SHP77 treated with DMSO at 0.1 percent for 48 hours (cell line): ENCODE results near the gene CDK19.
"Not testable (repeated sequence)": the region's sequence is repeated elsewhere in the genome, so short reads cannot be mapped to it uniquely, and the experiment has no call there.

Experiments used
- DNase-seq: peaks from one replicate; lab custom pipeline; 2025; lab: John Stamatoyannopoulos, UW

The CDK19 gene

DNA sequence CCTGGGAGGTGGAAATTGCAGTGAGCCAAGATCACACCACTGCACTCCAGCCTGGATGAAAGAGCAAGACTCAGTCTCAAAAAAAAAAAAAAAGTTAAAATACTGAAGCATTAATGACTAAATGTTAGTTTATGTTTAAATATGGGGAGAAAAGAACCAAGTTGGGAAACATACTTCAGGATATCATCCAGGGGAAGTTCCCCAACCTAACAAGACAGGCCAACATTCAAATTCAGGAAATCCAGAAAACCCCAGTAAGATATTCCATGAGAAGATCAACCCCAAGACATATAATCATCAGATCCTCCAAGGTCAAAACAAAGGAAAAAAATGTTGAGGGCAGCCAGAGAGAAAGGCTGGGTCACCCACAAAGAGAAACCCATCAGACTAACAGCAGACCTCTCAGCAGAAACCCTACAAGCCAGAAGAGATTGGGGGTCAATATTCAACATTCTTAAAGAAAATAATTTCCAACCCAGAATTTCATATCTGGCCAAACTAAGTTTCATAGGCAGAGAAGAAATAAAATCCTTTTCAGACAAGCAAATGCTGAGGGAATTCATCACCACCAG is 237.6 kb downstream of the CDK19 start:
- DNase-seq: not testable (repeated sequence)

DNA sequence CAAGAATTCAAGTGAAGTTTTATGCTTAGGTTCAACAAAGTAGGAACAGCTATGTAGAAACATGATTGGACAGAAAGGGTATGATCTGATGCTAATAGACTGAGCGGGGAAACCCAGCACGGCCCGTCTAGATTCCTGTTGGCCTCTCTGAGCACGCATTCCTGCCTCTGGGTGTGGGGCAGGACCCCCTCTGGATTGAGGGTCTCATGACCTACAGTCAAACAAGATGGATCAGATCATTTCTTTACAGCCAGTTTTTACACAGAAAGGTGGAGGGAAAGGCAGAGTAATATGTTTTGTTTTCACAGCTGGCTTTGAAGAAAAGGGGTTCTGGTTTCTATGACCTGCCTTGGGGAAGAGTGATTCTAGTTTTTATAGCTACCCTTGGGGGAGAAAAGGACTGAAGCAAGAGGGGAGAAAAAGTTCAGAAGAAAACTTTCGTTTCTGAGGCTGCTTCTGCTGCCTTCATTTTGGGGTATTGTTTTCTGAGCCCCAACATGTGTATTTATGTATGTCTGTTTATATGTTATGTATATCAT is 239.3 kb downstream of the CDK19 start:
- no peak for DNase-seq

DNA sequence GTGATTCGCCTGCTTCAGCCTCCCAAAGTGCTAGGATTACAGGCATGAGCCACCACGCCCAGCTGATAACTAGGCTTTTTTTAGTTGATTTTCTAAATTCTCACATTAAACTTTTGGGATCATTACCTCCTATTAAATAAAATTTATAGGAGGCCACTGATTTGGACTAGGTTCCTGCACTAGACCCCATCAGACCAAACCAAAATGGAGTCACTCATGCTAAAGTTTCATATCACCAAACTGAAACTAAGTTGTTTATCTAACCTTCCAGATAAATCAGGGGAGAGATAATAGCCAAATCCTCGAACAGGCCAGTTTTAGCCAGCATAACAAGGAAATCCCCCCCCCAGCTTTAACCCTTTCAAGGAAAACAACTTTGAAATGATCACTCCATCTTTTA is 240.5 kb downstream of the CDK19 start:
- DNase-seq: no peak

GRCh38 chr6:110573537-110573936 is 241.7 kb downstream of the CDK19 start:
- DNase-seq: no peak

- DNase-seq: no peak
Measured at GRCh38 chr6:110573136-110573535, 242.1 kb downstream of the CDK19 start.

GRCh38 chr6:110567957-110568696 is 247.1 kb downstream of the CDK19 start:
- peak; percentile 59 for DNase-seq

DNA sequence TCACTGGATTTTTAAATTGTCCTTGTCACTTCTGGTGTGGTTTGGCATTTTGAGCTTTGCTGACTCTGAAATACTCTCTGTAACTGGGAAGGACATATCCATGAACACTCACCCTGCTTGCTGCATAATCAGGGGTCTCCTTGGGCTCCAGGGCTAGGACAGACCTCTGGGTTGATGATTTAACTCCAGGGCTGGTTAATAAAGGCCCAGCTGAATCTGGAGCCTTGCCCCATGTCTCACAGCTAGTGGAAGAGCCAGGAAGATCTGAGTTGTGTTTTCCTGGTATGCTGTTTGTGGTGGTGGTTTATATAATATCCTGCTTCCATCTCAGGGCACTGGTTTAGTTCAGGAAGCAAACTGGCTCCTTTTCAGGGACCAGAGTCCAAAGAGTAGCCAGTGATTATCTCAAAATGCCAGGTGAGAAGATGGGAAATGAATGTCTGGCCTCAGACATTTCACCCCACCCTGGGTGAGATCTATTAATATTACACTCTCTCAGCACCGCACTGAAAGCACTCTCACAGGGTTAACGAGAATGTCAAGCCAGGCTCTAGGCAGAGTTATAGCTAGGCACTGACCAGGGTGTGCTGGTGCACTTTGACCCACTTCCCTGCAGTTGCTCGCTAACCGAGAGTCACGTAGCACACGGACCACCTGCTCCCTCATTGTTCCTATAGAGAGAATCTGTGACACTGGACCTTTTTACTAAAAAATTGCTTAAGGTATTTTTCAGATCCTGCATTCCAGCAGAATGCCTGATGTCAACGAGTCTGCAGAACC is 248.7 kb downstream of the CDK19 start:
- no peak for DNase-seq

- no peak for DNase-seq
Measured at GRCh38 chr6:110564703-110565421, 250.4 kb downstream of the CDK19 start.

GRCh38 chr6:110563711-110564110 is 251.6 kb downstream of the CDK19 start:
- no peak for DNase-seq

DNA sequence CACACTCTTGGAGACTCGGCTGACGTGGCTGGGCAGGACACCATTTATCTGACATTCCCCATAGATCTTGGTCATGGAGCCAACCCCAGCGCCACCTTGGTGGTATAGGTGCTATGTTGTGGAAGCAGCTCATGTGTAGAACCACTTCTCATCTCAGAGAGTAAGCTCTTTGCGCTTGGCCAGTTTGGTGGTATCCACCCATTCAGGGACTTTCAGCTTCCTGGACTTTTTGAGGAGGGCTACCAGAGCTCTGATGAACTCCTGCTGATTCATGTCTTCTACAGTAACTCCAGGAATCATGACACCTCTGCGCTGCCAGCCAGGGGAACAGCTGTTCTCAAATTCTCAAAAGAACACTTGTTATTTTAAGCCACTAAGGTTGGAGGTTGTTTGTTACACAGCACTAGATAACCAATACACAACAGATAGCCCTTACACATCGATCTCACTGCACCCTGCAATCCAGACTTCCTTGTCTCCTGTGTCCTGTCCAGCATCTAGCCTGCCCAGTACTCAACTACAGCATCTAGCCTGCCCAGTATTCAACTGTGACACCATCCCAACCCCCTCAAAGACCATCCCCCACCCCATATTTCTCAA is 252.9 kb downstream of the CDK19 start:
- no peak for DNase-seq

DNA sequence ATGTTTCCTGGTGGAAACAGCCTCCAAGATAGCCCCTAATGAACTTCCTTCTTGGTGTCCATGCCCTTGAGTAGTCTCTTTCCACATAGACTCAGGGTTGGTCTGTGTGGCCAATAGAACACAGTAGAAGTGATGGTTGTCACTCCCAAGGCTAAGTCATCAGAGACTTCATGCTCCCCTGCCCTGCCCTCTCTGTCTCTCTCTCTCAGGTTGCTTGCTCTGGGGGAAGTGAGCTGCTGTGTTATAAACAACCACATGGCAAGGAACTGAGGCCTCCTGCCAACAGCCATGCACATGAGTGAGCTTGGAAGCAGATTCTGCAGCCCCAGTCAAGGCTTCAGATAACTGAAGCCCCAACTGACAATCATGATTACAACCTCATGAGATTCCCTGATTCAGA is 253.6 kb downstream of the CDK19 start:
- no peak for DNase-seq

DNA sequence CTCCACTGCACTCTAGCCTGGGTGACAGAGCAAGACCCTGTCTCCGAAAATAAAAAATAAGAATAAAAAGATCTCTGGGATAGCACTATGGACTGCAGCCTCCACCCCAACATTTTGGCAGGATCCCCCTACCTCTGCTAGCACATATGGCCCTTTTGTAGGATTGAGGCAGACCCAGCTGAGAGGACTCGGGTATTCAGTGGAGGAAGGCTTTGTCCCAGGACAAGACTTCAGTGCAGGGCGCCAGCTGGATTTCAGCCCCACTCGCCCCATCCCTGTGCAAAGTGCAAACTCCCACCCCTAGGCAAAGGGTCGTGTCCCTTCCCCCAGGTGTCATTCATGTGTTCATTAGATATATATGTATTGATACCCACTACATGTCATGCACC is 254.3 kb downstream of the CDK19 start:
- DNase-seq: no peak

DNA sequence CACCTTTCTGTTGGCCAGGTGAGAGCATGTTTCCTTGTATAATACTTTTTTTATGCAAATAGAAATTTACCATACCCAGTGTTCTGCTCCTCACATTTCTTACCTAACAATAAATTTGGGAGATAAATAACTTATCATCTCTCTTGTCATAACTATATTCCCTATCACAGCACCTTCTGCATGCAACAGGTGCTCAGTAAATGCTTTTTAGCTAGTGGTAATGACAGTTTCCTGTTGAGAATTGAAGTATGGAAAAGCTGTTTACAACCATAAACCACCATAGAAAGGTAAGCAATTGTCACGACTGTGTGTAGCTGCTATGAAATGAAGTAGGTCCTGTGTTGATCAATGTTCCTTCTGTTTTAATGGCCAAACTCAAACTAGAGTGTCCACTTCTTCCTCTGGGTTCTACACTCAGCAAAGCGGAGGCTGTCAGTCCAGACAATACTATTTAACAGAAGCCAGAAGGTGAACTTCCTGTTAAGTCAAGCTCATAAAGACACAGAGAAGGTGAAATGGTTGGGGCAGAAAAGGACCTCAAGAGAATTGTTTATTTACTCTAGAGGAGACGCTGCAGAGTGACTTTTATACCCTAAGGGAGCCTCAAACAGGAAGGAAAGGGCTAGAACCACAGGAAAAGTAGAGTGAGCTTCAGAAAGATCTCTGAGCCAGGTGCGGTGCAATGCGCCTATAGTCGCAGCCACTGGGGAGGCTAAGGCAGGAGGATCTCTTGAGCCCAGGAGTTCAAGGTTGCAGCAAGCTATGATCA is 254.8 kb downstream of the CDK19 start:
- no peak for DNase-seq
